SK-N-SH (cell line): ENCODE data around the gene NECTIN1. TPM values are rescaled to one million over a fixed set of nuclear protein-coding genes. Genes with fewer than 3 reads are reported as not detected.

Source experiments
- CTCF ChIA-PET: fragments of 300-600, 350-600 bp; formaldehyde crosslinking; extraction: SDS; loops from one replicate; lab custom pipeline; 2021; lab: Yijun Ruan, JAX
- POLR2A ChIA-PET: fragments of 350-600 bp; sonication (Branson Sonifier 250); formaldehyde crosslinking; extraction: SDS; loops from one replicate; lab custom pipeline; 2020; ENCODE audit warnings: antibody characterized with exemption, inconsistent platforms; lab: Yijun Ruan, JAX
- DNase-seq: peaks from one replicate; pipeline ENCODE4 v3.0.0; 2012
- H2AFZ ChIP-seq: fragments of 200-600 bp; sonication (generic); 2 replicates; pipeline ENCODE4 v1.8.1; 2016; ENCODE audit warnings: antibody characterized with exemption, mild to moderate bottlenecking, low read depth
- H3F3A ChIP-seq: fragments of 200-600 bp; sonication (generic); replicated peaks from 2 replicates; pipeline ENCODE3; 2016; ENCODE audit warnings: antibody characterized with exemption, mild to moderate bottlenecking; ENCODE audit not compliant: insufficient read depth
- H3K27ac ChIP-seq, 2 experiments: fragments of 200-500 bp in 1 of 2; fragments of 200-600 bp in 1 of 2; sonication (Bioruptor generic) in 1 of 2; sonication (generic), shearing (Covaris generic) in 1 of 2; 2 replicates each; pipeline versions ENCODE4 v1.5.1 to v1.6.1; 2014 to 2016; ENCODE audit warnings: low read depth in 2 of 2, inconsistent platforms in 1 of 2, low read length in 1 of 2, mild to moderate bottlenecking in 1 of 2, mixed read lengths in 1 of 2
- H3K27me3 ChIP-seq: fragments of 200-600 bp; sonication (generic), shearing (Covaris generic); 2 replicates; pipeline ENCODE4 v1.6.1; 2016; ENCODE audit warnings: mixed run types; ENCODE audit not compliant: insufficient read depth
- H3K36me3 ChIP-seq, 2 experiments: fragments of 200-500 bp in 1 of 2; fragments of 200-600 bp in 1 of 2; sonication (Bioruptor generic) in 1 of 2; sonication (generic) in 1 of 2; replicated peaks in 1 of 2; 2 replicates each; pipeline versions ENCODE3 to v1.5.1; 2014 to 2016; ENCODE audit warnings: low read length in 1 of 2, mild to moderate bottlenecking in 1 of 2; ENCODE audit not compliant: insufficient read depth in 2 of 2, control insufficient read depth in 1 of 2
- H3K4me1 ChIP-seq, 2 experiments: fragments of 200-500 bp in 1 of 2; fragments of 200-600 bp in 1 of 2; sonication (Bioruptor generic) in 1 of 2; sonication (generic), shearing (Covaris generic) in 1 of 2; 2 replicates each; pipeline versions ENCODE4 v1.5.1 to v1.6.1; 2014 to 2016; ENCODE audit warnings: low read depth in 1 of 2, low read length in 1 of 2, mixed run types in 1 of 2; ENCODE audit not compliant: insufficient read depth in 2 of 2, control insufficient read depth in 1 of 2
- H3K4me2 ChIP-seq: fragments of 200-600 bp; sonication (generic), shearing (Covaris generic); 2 replicates; pipeline ENCODE4 v1.6.1; 2017; ENCODE audit warnings: mixed run types
- H3K4me3 ChIP-seq, 2 experiments: fragments of 200-500 bp in 1 of 2; fragments of 200-600 bp in 1 of 2; sonication (Bioruptor generic) in 1 of 2; sonication (generic), shearing (Covaris generic) in 1 of 2; 2 replicates each; pipeline versions ENCODE4 v1.5.1 to v1.8.1; 2014 to 2016; ENCODE audit warnings: low read depth in 2 of 2, inconsistent platforms in 1 of 2, low read length in 1 of 2, mild to moderate bottlenecking in 1 of 2, mixed read lengths in 1 of 2, moderate library complexity in 1 of 2
- H3K79me2 ChIP-seq: fragments of 200-600 bp; sonication (generic); 2 replicates; pipeline ENCODE4 v1.8.1; 2017; ENCODE audit warnings: mild to moderate bottlenecking; ENCODE audit not compliant: insufficient read depth
- H3K9ac ChIP-seq: fragments of 200-600 bp; sonication (generic); 2 replicates; pipeline ENCODE4 v1.6.1; 2017; ENCODE audit warnings: mixed run types
- H3K9me2 ChIP-seq: fragments of 200-600 bp; sonication (generic); 2 replicates; pipeline ENCODE4 v1.6.1; 2017; ENCODE audit warnings: mixed run types
- H3K9me3 ChIP-seq: fragments of 200-600 bp; sonication (generic); 2 replicates; pipeline ENCODE4 v1.6.1; 2017; ENCODE audit warnings: mixed run types, mild to moderate bottlenecking, moderate library complexity
- H4K20me1 ChIP-seq: fragments of 200-600 bp; sonication (generic); 2 replicates; pipeline ENCODE4 v1.6.1; 2017; ENCODE audit warnings: mild to moderate bottlenecking, mixed run types; ENCODE audit not compliant: insufficient read depth
- CTCF ChIP-seq: fragments of 200-600 bp; sonication (generic); IDR thresholded peaks from 2 replicates; pipeline ENCODE4 v1.6.1; 2017; ENCODE audit warnings: antibody characterized with exemption, mild to moderate bottlenecking, moderate library complexity
- EP300 ChIP-seq, 2 experiments: IDR thresholded peaks; 2 replicates each; pipeline versions ENCODE4 v1.4.0 to v1.6.1; 2012; ENCODE audit warnings: borderline replicate concordance in 1 of 2, low read depth in 1 of 2, low read length in 1 of 2
- EZH2phosphoT487 ChIP-seq: fragments of 200-600 bp; sonication (generic); IDR thresholded peaks from 2 replicates; pipeline ENCODE4 v1.6.1; 2017; ENCODE audit warnings: low read depth, mixed run types, mild to moderate bottlenecking, antibody characterized with exemption, moderate library complexity, borderline replicate concordance
- GABPA ChIP-seq: IDR thresholded peaks from 2 replicates; pipeline ENCODE4 v1.4.0; 2012; ENCODE audit warnings: low read depth, mild to moderate bottlenecking
- GATA2 ChIP-seq: sonication (generic); formaldehyde crosslinking; IDR thresholded peaks from 2 replicates; pipeline ENCODE4 v1.5.0; 2020; ENCODE audit warnings: mild to moderate bottlenecking, missing genetic modification reagents
- IRF3 ChIP-seq: fragments of 150-350 bp; IDR thresholded peaks from 2 replicates; pipeline ENCODE4 v1.6.1; 2016; ENCODE audit warnings: mild to moderate bottlenecking, low read depth, low read length
- NFIC ChIP-seq: IDR thresholded peaks from 2 replicates; pipeline ENCODE4 v1.4.0; 2012; ENCODE audit warnings: borderline replicate concordance
- NRF1 ChIP-seq: IDR thresholded peaks from 2 replicates; pipeline ENCODE4 v1.6.1; 2012; ENCODE audit warnings: low read depth, mild to moderate bottlenecking, low read length
- PBX3 ChIP-seq: IDR thresholded peaks from 2 replicates; pipeline ENCODE4; 2012
- RAD21 ChIP-seq: IDR thresholded peaks from 2 replicates; pipeline ENCODE4 v1.6.1; 2012; ENCODE audit warnings: mild to moderate bottlenecking, low read length
- RCOR1 ChIP-seq: fragments of 150-350 bp; IDR thresholded peaks from 2 replicates; pipeline ENCODE4 v1.6.1; 2017; ENCODE audit warnings: antibody characterized with exemption, low read length
- RXRA ChIP-seq: IDR thresholded peaks from 2 replicates; pipeline ENCODE4 v1.4.0; 2012; ENCODE audit warnings: low read depth, mild to moderate bottlenecking, borderline replicate concordance
- SIN3A ChIP-seq: IDR thresholded peaks from 2 replicates; pipeline ENCODE4 v1.6.1; 2012; ENCODE audit warnings: low read depth, mild to moderate bottlenecking, low read length, moderate library complexity, borderline replicate concordance
- TAF1 ChIP-seq: IDR thresholded peaks from 2 replicates; pipeline ENCODE4 v1.6.1; 2012; ENCODE audit warnings: low read depth, mild to moderate bottlenecking, low read length, moderate library complexity, borderline replicate concordance
- TEAD4 ChIP-seq: IDR thresholded peaks from 2 replicates; pipeline ENCODE4 v1.4.0; 2012; ENCODE audit warnings: mild to moderate bottlenecking, borderline replicate concordance; ENCODE audit not compliant: insufficient read depth
- USF1 ChIP-seq: IDR thresholded peaks from 2 replicates; pipeline ENCODE4 v1.4.0; 2012; ENCODE audit warnings: low read depth, borderline replicate concordance
- ZBTB33 ChIP-seq: IDR thresholded peaks from 2 replicates; pipeline ENCODE4 v1.4.0; 2012; ENCODE audit warnings: low read depth, borderline replicate concordance
- WGBS: methylation state at CpG from one replicate; pipeline ENCODE4 v1.1.6; 2017; ENCODE audit warnings: low lambda C conversion rate; 5-methylcytosine and 5-hydroxymethylcytosine counted together
- polyA plus RNA-seq, 3 experiments: library from polyadenylated mRNA; depleted of rRNA; stranded (reverse); fragments of >200 nt; gene quantifications; 2 replicates each; pipeline ENCODE4 v1.2.3, GENCODE V29; 2012
- TF ChIP-seq, protein P1 (sequence below): IDR thresholded peaks from 2 replicates; pipeline ENCODE4 v1.6.1; 2012; ENCODE audit warnings: mild to moderate bottlenecking, low read depth, low read length, moderate library complexity
- TF ChIP-seq, protein P2 (sequence below): fragments of 150-350 bp; IDR thresholded peaks from 2 replicates; pipeline ENCODE4 v1.6.1; 2017; ENCODE audit warnings: antibody characterized with exemption, low read length, low read depth, borderline replicate concordance

Gene NECTIN1
- polyA plus RNA-seq, 1 of the 3 experiments (the other 2 are of a cell fraction) = 9.1 TPM

DNA sequence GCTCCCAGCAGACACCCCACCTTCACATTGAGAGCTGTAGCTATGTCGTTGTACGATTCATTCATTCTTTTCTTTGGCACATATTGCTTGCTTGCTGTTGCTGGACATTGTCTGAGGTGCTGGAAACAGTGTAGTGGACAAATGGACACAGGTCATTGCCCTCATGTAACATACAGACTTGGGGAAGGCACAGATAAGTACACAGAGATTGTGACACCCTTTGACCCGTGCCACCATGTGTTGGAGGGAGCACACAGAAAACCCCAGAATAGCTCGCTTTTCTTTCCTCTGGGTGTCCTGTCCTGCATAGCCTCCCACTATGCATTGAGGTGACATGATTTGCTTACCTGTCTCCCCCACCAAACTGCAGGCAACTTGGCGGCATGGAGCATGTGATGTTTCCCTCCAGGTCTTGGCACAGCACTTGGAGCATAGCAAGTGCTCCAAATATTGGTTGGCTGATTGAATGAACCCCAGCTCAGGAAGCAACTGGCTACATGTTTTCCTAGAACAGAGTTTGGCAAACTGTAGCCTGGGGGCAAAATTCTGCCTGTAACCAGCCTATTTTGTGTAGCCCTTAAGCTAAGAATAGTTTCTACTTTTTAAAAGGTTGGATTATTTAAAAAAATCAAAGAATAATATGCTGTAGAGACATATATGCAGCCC lies 30.9 kb upstream of the NECTIN1 start:
- no peak overlapping the region for H2AFZ ChIP-seq
- DNase-seq = no peak
- H3F3A ChIP-seq = no peaks in the 10 kb centered on the region
- TF ChIP-seq GATA2 (CRISPR knock-in tag) = no peak
- TF ChIP-seq NRF1 = no peak
- no peak for TF ChIP-seq ZBTB33
- no peak for TF ChIP-seq TEAD4
- no peak for TF ChIP-seq PBX3
- TF ChIP-seq RXRA = no peak
- TF ChIP-seq RAD21 = no peak
- no peak for TF ChIP-seq EP300 (IDR thresholded peaks at IDR 0.05; ENCODE audit: borderline replicate concordance in 1 of 2, low read depth in 1 of 2, low read length in 1 of 2)
- TF ChIP-seq CTCF = no peak
- no peak for TF ChIP-seq EZH2phosphoT487
- TF ChIP-seq IRF3 = no peak
- TF ChIP-seq, protein P1, sequence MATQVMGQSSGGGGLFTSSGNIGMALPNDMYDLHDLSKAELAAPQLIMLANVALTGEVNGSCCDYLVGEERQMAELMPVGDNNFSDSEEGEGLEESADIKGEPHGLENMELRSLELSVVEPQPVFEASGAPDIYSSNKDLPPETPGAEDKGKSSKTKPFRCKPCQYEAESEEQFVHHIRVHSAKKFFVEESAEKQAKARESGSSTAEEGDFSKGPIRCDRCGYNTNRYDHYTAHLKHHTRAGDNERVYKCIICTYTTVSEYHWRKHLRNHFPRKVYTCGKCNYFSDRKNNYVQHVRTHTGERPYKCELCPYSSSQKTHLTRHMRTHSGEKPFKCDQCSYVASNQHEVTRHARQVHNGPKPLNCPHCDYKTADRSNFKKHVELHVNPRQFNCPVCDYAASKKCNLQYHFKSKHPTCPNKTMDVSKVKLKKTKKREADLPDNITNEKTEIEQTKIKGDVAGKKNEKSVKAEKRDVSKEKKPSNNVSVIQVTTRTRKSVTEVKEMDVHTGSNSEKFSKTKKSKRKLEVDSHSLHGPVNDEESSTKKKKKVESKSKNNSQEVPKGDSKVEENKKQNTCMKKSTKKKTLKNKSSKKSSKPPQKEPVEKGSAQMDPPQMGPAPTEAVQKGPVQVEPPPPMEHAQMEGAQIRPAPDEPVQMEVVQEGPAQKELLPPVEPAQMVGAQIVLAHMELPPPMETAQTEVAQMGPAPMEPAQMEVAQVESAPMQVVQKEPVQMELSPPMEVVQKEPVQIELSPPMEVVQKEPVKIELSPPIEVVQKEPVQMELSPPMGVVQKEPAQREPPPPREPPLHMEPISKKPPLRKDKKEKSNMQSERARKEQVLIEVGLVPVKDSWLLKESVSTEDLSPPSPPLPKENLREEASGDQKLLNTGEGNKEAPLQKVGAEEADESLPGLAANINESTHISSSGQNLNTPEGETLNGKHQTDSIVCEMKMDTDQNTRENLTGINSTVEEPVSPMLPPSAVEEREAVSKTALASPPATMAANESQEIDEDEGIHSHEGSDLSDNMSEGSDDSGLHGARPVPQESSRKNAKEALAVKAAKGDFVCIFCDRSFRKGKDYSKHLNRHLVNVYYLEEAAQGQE = no peak
- TF ChIP-seq, protein P2, sequence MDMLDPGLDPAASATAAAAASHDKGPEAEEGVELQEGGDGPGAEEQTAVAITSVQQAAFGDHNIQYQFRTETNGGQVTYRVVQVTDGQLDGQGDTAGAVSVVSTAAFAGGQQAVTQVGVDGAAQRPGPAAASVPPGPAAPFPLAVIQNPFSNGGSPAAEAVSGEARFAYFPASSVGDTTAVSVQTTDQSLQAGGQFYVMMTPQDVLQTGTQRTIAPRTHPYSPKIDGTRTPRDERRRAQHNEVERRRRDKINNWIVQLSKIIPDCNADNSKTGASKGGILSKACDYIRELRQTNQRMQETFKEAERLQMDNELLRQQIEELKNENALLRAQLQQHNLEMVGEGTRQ = no peak
- TF ChIP-seq SIN3A = no peak
- TF ChIP-seq TAF1 = no peak
- no peak for TF ChIP-seq USF1
- TF ChIP-seq RCOR1 = no peak
- TF ChIP-seq GABPA = no peak
- no peak for TF ChIP-seq NFIC
- ChIA-PET CTCF (interaction anchor here (1.0 to 1.5 kb wide), 3 partner anchors 17 to 349 kb away, joined by 3 to 4 read pairs (median 3); no protein-coding TSS in a partner anchor), POLR2A (no interaction called here)
- H3K4me1 ChIP-seq = peaks cover 0 to 26% of the 10 kb centered on the region in 2 experiments; a peak in 1 of 4 replicates
- H4K20me1 ChIP-seq = no peaks in the 10 kb centered on the region
- H3K4me3 ChIP-seq = no peak overlapping the region
- 75% methylated on average over 5 of the region's 5 CpGs for WGBS
- H3K9me2 ChIP-seq = no peaks in the 10 kb centered on the region
- H3K27me3 ChIP-seq = no peaks in the 10 kb centered on the region; the same call in 1 of the 2 replicates
- H3K9me3 ChIP-seq = no peaks in the 10 kb centered on the region
- H3K36me3 ChIP-seq = no peaks in the 10 kb centered on the region
- no peak overlapping the region for H3K27ac ChIP-seq
- H3K79me2 ChIP-seq = no peaks in the 10 kb centered on the region
- no peak overlapping the region for H3K4me2 ChIP-seq
- H3K9ac ChIP-seq = no peak overlapping the region
